Measurements from ENCODE around the gene EYA4.

DNA sequence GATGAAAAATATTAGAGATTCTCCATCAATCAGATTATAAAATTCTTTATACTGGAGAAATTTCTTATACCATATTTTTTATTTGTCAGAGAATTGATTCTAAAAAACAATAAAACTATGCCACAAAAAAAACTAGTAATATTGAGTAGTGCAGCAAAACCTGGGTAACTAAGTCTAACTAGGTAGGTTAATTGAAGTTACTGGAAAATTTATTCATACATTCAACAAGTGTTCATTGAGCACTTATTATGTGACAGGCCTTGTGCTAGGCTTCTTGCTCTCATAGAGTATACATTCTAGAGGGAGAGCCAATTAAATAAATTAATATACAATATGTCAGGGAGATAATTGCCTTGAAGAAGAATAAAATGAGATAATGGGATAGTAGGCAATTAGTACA, 189.4 kb downstream of the EYA4 start:
- TF ChIP-seq, protein P1, sequence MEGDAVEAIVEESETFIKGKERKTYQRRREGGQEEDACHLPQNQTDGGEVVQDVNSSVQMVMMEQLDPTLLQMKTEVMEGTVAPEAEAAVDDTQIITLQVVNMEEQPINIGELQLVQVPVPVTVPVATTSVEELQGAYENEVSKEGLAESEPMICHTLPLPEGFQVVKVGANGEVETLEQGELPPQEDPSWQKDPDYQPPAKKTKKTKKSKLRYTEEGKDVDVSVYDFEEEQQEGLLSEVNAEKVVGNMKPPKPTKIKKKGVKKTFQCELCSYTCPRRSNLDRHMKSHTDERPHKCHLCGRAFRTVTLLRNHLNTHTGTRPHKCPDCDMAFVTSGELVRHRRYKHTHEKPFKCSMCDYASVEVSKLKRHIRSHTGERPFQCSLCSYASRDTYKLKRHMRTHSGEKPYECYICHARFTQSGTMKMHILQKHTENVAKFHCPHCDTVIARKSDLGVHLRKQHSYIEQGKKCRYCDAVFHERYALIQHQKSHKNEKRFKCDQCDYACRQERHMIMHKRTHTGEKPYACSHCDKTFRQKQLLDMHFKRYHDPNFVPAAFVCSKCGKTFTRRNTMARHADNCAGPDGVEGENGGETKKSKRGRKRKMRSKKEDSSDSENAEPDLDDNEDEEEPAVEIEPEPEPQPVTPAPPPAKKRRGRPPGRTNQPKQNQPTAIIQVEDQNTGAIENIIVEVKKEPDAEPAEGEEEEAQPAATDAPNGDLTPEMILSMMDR (IDR thresholded peaks at IDR 0.05; ENCODE audit: extremely low read depth in 1 of 2, insufficient read depth in 1 of 2, low read depth in 1 of 2, low read length in 2 of 2): no peak
- no peak for TF ChIP-seq POLR2A (IDR thresholded peaks at IDR 0.05; ENCODE audit: low read depth, low read length)
- TF ChIP-seq JUN (IDR thresholded peaks at IDR 0.05; ENCODE audit: borderline replicate concordance, insufficient read depth, insufficient read length, low read depth): no peak
- no peak for TF ChIP-seq EZH2 (IDR thresholded peaks at IDR 0.05; ENCODE audit: borderline replicate concordance, low read depth, low read length, severe bottlenecking)
- TF ChIP-seq, protein P2, sequence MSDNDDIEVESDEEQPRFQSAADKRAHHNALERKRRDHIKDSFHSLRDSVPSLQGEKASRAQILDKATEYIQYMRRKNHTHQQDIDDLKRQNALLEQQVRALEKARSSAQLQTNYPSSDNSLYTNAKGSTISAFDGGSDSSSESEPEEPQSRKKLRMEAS (IDR thresholded peaks at IDR 0.05; ENCODE audit: insufficient read depth, insufficient read length): no peak
